SK-N-SH (cell line): ENCODE results near the gene IFT122.

ENCODE experiments used
- POLR2AphosphoS5 ChIP-seq: IDR thresholded peaks from 2 replicates; pipeline ENCODE4 v1.6.1; 2012; ENCODE audit warnings: low read depth, low read length
- RAD21 ChIP-seq: IDR thresholded peaks from 2 replicates; pipeline ENCODE4 v1.6.1; 2012; ENCODE audit warnings: mild to moderate bottlenecking, low read length
- RFX5 ChIP-seq: IDR thresholded peaks from 2 replicates; pipeline ENCODE4 v1.6.1; 2012; ENCODE audit warnings: mild to moderate bottlenecking, improper control_type of control experiment, low read length
- TEAD4 ChIP-seq: IDR thresholded peaks from 2 replicates; pipeline ENCODE4 v1.4.0; 2012; ENCODE audit warnings: mild to moderate bottlenecking, borderline replicate concordance; ENCODE audit not compliant: insufficient read depth
- TF ChIP-seq, protein P1 (sequence below): fragments of 150-350 bp; IDR thresholded peaks from 2 replicates; pipeline ENCODE4 v1.6.1; 2017; ENCODE audit warnings: antibody characterized with exemption, low read length, low read depth, borderline replicate concordance
- TF ChIP-seq, protein P2 (sequence below): IDR thresholded peaks from 2 replicates; pipeline ENCODE4 v1.4.0; 2012; ENCODE audit warnings: low read depth
- TF ChIP-seq, protein P3 (sequence below): fragments of 200-600 bp; sonication (generic); IDR thresholded peaks from 2 replicates; pipeline ENCODE4 v1.6.1; 2017; ENCODE audit warnings: antibody characterized with exemption, mild to moderate bottlenecking, moderate library complexity

DNA sequence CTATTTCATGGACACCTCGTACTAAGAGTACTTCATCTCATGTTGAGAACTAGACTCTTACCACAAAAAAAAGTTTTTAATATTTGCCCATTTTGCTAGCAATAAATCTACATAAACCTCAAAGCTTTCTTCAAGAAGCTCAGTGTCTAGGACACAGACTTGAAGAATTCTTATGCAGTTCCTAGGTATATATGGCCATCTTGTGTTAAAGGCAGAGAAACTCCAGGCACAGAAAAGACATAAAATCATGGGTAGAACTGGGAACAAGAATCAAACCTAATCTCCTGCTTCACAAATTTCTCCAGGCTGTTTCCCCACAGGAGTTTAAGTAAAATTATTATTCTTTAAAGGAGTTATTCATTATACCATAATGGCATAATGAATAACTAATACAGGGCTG, 4.7 kb upstream of the IFT122 start:
- TF ChIP-seq, protein P1, sequence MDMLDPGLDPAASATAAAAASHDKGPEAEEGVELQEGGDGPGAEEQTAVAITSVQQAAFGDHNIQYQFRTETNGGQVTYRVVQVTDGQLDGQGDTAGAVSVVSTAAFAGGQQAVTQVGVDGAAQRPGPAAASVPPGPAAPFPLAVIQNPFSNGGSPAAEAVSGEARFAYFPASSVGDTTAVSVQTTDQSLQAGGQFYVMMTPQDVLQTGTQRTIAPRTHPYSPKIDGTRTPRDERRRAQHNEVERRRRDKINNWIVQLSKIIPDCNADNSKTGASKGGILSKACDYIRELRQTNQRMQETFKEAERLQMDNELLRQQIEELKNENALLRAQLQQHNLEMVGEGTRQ = no peak
- TF ChIP-seq RAD21 (no peak), RFX5 (no peak), POLR2AphosphoS5 (no peak), TEAD4 (no peak)
- TF ChIP-seq, protein P2, sequence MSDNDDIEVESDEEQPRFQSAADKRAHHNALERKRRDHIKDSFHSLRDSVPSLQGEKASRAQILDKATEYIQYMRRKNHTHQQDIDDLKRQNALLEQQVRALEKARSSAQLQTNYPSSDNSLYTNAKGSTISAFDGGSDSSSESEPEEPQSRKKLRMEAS = no peak
- TF ChIP-seq, protein P3, sequence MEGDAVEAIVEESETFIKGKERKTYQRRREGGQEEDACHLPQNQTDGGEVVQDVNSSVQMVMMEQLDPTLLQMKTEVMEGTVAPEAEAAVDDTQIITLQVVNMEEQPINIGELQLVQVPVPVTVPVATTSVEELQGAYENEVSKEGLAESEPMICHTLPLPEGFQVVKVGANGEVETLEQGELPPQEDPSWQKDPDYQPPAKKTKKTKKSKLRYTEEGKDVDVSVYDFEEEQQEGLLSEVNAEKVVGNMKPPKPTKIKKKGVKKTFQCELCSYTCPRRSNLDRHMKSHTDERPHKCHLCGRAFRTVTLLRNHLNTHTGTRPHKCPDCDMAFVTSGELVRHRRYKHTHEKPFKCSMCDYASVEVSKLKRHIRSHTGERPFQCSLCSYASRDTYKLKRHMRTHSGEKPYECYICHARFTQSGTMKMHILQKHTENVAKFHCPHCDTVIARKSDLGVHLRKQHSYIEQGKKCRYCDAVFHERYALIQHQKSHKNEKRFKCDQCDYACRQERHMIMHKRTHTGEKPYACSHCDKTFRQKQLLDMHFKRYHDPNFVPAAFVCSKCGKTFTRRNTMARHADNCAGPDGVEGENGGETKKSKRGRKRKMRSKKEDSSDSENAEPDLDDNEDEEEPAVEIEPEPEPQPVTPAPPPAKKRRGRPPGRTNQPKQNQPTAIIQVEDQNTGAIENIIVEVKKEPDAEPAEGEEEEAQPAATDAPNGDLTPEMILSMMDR = 0 out of 2 replicates have a peak, but pooled peaks have one; percentile 6
